Type B pancreatic cell (in vitro differentiated cells): ENCODE data around the gene CCDC171. TPM values are rescaled to one million over a fixed set of nuclear protein-coding genes. Genes with fewer than 3 reads are reported as not detected.
A peak's percentile ranks its signal among the peaks of the same experiment; 100 is the strongest.

Source experiments
- DNase-seq: peaks from one replicate; pipeline ENCODE4 v3.0.0; 2021; ENCODE audit warnings: mixed read lengths; ENCODE audit not compliant: unreplicated experiment; ENCODE audit errors: extremely low spot score
- H3K27ac Mint-ChIP-seq: 2 replicates; pipeline ENCODE4 v1.8.0; 2021; ENCODE audit warnings: mild to moderate bottlenecking, mixed read lengths
- H3K27me3 Mint-ChIP-seq: 2 replicates; pipeline ENCODE4 v1.8.0; 2021; ENCODE audit warnings: mixed read lengths
- H3K36me3 Mint-ChIP-seq: 2 replicates; pipeline ENCODE4 v1.8.0; 2021; ENCODE audit warnings: mixed read lengths
- H3K4me1 Mint-ChIP-seq: one replicate; pipeline ENCODE4 v1.8.0; 2021; ENCODE audit warnings: mixed read lengths; ENCODE audit not compliant: unreplicated experiment
- H3K4me3 Mint-ChIP-seq: 2 replicates; pipeline ENCODE4 v1.8.0; 2021; ENCODE audit warnings: mild to moderate bottlenecking, mixed read lengths
- H3K9me3 Mint-ChIP-seq: 2 replicates; pipeline ENCODE4 v1.8.0; 2021; ENCODE audit warnings: mixed read lengths
- total RNA-seq: library from RNA; stranded (reverse); gene quantifications from 2 replicates; pipeline ENCODE4 v1.2.1, GENCODE V29; 2021; ENCODE audit warnings: low replicate concordance
- TF ChIP-seq, protein P1 (sequence below): fragments of 200-600 bp; sonication (generic); conservative IDR thresholded peaks from 2 replicates; pipeline ENCODE4 v1.5.0; 2021; ENCODE audit warnings: antibody characterized with exemption, mild to moderate bottlenecking

Gene CCDC171
- total RNA-seq, 1 donor from 2014 or later: 7.4 TPM

DNA sequence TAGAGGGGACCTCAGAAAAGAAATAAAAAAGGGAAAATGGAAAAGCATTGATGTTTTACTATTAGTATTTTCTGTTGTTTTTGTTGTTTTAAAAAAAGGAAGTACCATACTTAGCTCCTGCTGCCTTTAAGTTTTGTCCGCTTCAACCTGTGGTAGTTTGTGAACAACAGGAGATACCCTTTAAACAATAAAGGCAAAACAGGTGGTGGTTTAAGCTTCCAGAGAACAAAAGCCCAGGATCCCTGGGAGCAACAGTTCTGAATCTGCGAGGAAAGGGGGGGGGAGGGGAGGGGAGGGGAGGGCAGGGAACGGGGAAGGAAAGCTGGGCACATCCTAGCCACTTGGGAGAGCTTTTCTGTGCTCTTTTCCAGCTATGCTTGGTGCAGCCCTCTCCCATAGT is 40.0 kb upstream of the CCDC171 start:
- DNase-seq: no peak
- H3K4me1 Mint-ChIP-seq: peaks cover 30% of the 10 kb centered on the region
- TF ChIP-seq, protein P1, sequence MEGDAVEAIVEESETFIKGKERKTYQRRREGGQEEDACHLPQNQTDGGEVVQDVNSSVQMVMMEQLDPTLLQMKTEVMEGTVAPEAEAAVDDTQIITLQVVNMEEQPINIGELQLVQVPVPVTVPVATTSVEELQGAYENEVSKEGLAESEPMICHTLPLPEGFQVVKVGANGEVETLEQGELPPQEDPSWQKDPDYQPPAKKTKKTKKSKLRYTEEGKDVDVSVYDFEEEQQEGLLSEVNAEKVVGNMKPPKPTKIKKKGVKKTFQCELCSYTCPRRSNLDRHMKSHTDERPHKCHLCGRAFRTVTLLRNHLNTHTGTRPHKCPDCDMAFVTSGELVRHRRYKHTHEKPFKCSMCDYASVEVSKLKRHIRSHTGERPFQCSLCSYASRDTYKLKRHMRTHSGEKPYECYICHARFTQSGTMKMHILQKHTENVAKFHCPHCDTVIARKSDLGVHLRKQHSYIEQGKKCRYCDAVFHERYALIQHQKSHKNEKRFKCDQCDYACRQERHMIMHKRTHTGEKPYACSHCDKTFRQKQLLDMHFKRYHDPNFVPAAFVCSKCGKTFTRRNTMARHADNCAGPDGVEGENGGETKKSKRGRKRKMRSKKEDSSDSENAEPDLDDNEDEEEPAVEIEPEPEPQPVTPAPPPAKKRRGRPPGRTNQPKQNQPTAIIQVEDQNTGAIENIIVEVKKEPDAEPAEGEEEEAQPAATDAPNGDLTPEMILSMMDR: no peak
- peaks cover 6% of the 10 kb centered on the region for H3K36me3 Mint-ChIP-seq
- no peaks in the 10 kb centered on the region for H3K9me3 Mint-ChIP-seq
- no peaks in the 10 kb centered on the region for H3K27me3 Mint-ChIP-seq
- no peak overlapping the region for H3K4me3 Mint-ChIP-seq
- H3K27ac Mint-ChIP-seq: no peak overlapping the region

DNA sequence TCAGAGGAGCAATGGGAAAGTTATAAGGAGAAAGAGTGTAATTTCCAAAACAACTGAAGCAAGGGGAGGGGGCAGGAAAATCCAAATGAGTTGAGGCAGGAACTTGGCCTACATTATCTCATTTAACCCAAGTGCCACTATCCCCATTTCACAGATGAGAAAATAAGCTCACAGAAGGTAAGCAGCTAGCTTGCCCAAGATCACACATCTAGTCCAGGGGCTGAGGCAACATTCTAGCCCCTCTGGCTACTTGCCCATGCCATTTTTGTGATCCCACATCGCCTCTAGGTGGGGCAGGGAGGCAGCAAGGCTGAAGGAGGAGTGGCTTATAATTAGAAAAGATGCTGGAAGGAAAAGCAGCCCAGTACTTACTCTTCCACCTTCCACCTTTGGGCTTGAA is 39.5 kb upstream of the CCDC171 start:
- no peak for DNase-seq
- Mint-ChIP-seq H3K4me1 (peaks cover 28% of the 10 kb centered on the region), H3K36me3 (peaks cover 3% of the 10 kb centered on the region), H3K4me3 (no peak overlapping the region), H3K9me3 (no peaks in the 10 kb centered on the region), H3K27ac (no peak overlapping the region), H3K27me3 (no peaks in the 10 kb centered on the region)
- TF ChIP-seq, protein P1: peak; percentile 34

DNA sequence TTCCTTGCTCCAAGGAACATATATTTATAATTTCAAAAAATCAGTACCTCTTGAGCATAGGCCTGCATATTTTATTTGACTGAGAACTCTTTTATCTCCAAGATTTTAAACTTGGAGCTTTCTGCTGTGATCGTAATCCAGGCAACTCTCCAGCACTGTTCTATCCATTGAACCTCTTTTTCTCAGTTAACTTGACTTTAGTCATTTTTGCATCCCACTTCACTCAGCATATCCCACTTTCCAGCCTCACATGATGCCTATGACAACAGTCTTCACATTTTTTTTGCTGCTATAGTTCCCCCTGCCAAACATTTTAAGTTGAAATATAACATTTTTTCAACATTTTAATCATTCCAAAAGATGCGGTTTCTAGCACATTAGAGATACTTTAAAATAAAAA is 33.0 kb upstream of the CCDC171 start:
- H3K36me3 Mint-ChIP-seq: no peaks in the 10 kb centered on the region
- H3K27ac Mint-ChIP-seq: no peak overlapping the region
- H3K9me3 Mint-ChIP-seq: no peaks in the 10 kb centered on the region
- H3K4me1 Mint-ChIP-seq: no peaks in the 10 kb centered on the region
- DNase-seq: no peak
- no peak overlapping the region for H3K4me3 Mint-ChIP-seq
- no peaks in the 10 kb centered on the region for H3K27me3 Mint-ChIP-seq
- TF ChIP-seq, protein P1: no peak

DNA sequence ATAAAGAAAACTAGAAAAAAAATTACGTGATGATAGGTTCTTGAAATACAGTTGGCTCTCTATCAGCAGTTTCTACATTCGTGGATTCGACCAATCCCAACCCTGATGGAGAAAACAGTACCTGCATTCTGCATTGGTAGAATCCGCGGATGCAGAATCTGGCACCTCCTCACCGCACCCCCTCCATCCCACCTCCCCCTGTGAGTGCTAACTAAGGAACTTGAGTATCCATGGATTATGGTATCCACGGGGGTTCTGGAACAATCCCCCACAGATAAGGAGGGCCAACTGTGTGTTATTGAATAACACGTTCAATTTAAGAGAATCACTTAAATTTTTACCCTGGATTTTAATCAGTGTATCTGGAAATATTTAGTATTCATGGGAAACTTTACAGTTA is 31.6 kb upstream of the CCDC171 start:
- no peaks in the 10 kb centered on the region for H3K4me1 Mint-ChIP-seq
- no peaks in the 10 kb centered on the region for H3K9me3 Mint-ChIP-seq
- no peaks in the 10 kb centered on the region for H3K27me3 Mint-ChIP-seq
- no peak for DNase-seq
- TF ChIP-seq, protein P1: no peak
- no peaks in the 10 kb centered on the region for H3K36me3 Mint-ChIP-seq
- no peak overlapping the region for H3K27ac Mint-ChIP-seq
- H3K4me3 Mint-ChIP-seq: no peak overlapping the region

DNA sequence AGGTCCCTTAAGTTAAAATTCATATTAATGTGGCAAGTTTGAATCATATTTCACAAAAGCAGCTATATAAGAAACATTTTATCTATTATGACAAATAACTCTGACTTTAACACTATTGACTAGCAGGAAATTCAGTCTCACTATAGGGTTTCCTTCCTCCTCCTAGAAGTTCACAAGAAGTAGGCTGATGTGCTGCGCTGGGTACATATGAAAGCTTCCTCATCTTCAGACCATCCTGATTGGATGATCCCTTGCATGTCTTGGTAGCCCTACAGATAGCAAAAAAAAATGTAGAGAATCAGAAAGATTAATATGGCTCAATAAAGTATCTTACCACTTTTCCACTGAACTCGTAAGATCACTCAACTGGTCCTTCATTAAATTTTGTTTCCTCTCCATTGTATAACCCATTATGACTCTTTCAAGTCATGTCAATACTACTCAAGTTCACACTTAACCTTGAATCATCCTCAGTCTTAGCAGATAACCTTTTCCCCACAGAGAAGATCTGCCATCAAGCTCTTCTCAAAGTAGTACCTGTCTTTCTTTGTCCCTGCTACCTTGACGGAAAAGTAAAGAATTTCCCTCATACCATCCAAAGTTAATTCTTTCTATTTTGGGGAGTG is 30.6 kb upstream of the CCDC171 start:
- Mint-ChIP-seq H3K27me3 (no peaks in the 10 kb centered on the region), H3K9me3 (no peaks in the 10 kb centered on the region), H3K27ac (no peak overlapping the region), H3K36me3 (no peaks in the 10 kb centered on the region), H3K4me1 (no peaks in the 10 kb centered on the region), H3K4me3 (no peak overlapping the region)
- TF ChIP-seq, protein P1: no peak
- DNase-seq: no peak
